Stomach (tissue), 9 donors: ENCODE measurements around the gene TEAD1. TPM values are rescaled to one million over a fixed set of nuclear protein-coding genes. Genes with fewer than 3 reads are reported as not detected.

ENCODE experiments used
- DNase-seq, 2 donors: peaks; one replicate each; pipeline versions ENCODE4 v3.0.0 to v3.0.0-alpha.2; 2013 to 2019
- H3K27ac ChIP-seq, 5 donors: fragments of 200-600 bp in 4 of 5; sonication (generic) in 4 of 5; one replicate each; pipeline ENCODE4 v1.5.1; 2013 to 2019; ENCODE audit warnings: mild to moderate bottlenecking in 1 of 5, moderate library complexity in 1 of 5
- H3K27me3 ChIP-seq, 3 donors: fragments of 200-600 bp; sonication (generic); one replicate each; pipeline ENCODE4 v1.5.1; 2017 to 2019; ENCODE audit warnings: mixed run types in 1 of 3
- H3K36me3 ChIP-seq, 4 donors: fragments of 200-600 bp; sonication (generic); 1 replicate in 3 of 4; 2 replicates in 1 of 4; pipeline ENCODE4 v1.5.1; 2016 to 2019
- H3K4me1 ChIP-seq, 4 donors: fragments of 200-600 bp; sonication (generic); one replicate each; pipeline ENCODE4 v1.5.1; 2016 to 2019
- H3K4me3 ChIP-seq, 4 donors: fragments of 200-600 bp; sonication (generic) in 3 of 4; one replicate each; pipeline ENCODE4 v1.5.1; 2016 to 2019; ENCODE audit warnings: mild to moderate bottlenecking in 1 of 4
- H3K9me3 ChIP-seq, 4 donors: fragments of 200-600 bp; sonication (generic); one replicate each; pipeline ENCODE4 v1.5.1; 2016 to 2019
- EP300 ChIP-seq: sonication (generic); formaldehyde crosslinking; IDR thresholded peaks from one replicate; pipeline ENCODE4 v1.6.1; 2017; ENCODE audit warnings: antibody characterized with exemption
- POLR2A ChIP-seq, 4 donors: fragments of 450-650 bp; IDR thresholded peaks; one replicate each; pipeline ENCODE4 v1.6.1; 2016; ENCODE audit warnings: antibody characterized with exemption in 4 of 4, control low read depth in 2 of 4, mild to moderate bottlenecking in 1 of 4, moderate library complexity in 1 of 4
- POLR2AphosphoS5 ChIP-seq, 3 donors: sonication (generic); formaldehyde crosslinking; IDR thresholded peaks; one replicate each; pipeline ENCODE4 v1.6.1; 2016; ENCODE audit warnings: antibody characterized with exemption in 3 of 3
- WGBS, 5 donors: extraction: QIAGEN DNeasy Blood & Tissue Kit in 3 of 5; methylation state at CpG; one replicate each; pipeline versions ENCODE4 v1.1.5 to v1.1.7; 2013 to 2018; 5-methylcytosine and 5-hydroxymethylcytosine counted together
- intact Hi-C: fragments of 100-400 bp; cut with DNase I; formaldehyde crosslinking; loops from one replicate; pipeline ENCODE4 v1.15.1; 2023; ENCODE audit warnings: low total_unique reads
- polyA plus RNA-seq, 3 donors: library from polyadenylated mRNA; stranded (reverse); fragments of 200-250 nt; gene quantifications; one replicate each; pipeline ENCODE4 v1.2.3, GENCODE V29; 2013
- total RNA-seq, 5 donors: library from RNA; depleted of rRNA; stranded (reverse); fragments of >200 nt; gene quantifications; one replicate each; pipeline versions ENCODE4 v1.1.0 to v1.2.3, GENCODE V29; 2014 to 2016
- TF ChIP-seq, protein P1 (sequence below), 7 experiments: fragments of 450-650 bp in 4 of 7; fragments of 200-600 bp in 3 of 7; sonication (generic) in 3 of 7; IDR thresholded peaks; one replicate each; pipeline ENCODE4 v1.5.1; 2016 to 2019; ENCODE audit warnings: antibody characterized with exemption in 7 of 7, control low read depth in 2 of 7, mild to moderate bottlenecking in 1 of 7
- donor health status: healthy with polysubstance abuse.
- donor health status: Bipolar disorder and iron deficiency.
- donor health status: healthy.

Gene TEAD1
- total and polyA plus RNA-seq, 8 donors, result 4.9 to 133 (median 65.2) TPM

- intact Hi-C loops, result no loop called here
- H3K27me3 ChIP-seq, result no peaks in the 10 kb centered on the region
- H3K36me3 ChIP-seq, result no peaks in the 10 kb centered on the region
- peak overlapping the region; percentile 57 to 86 (median 72) for H3K27ac ChIP-seq
- no peak overlapping the region for H3K4me3 ChIP-seq
- peaks cover 43 to 83% (median 58%) of the 10 kb centered on the region in 4 donors for H3K4me1 ChIP-seq
- DNase-seq, result peak; percentile 75 to 93
- H3K9me3 ChIP-seq, result no peaks in the 10 kb centered on the region
- peak; percentile 8 to 60 (median 29) for TF ChIP-seq POLR2AphosphoS5 (IDR thresholded peaks at IDR 0.05)
- no peak for TF ChIP-seq EP300
- WGBS, 5 donors, result 36 to 42% (median 37%) methylated on average over 12 to 14 of the region's 14 CpGs
Observed at GRCh38 chr11:12724301-12725054, 50.3 kb downstream of the TEAD1 start.

- peaks cover 43 to 81% (median 59%) of the 10 kb centered on the region in 4 donors for H3K4me1 ChIP-seq
- H3K9me3 ChIP-seq, result no peaks in the 10 kb centered on the region
- peak overlapping the region; percentile 57 to 86 (median 68) for H3K27ac ChIP-seq
- no peaks in the 10 kb centered on the region for H3K27me3 ChIP-seq
- no peaks in the 10 kb centered on the region for H3K36me3 ChIP-seq
- no peak overlapping the region for H3K4me3 ChIP-seq
- DNase-seq, result peak in 1 of 2 donors; percentile 53
- WGBS, 5 donors, result 64 to 73% (median 66%) methylated on average over 8 of the region's 8 CpGs
- intact Hi-C loops, result no loop called here
- no peak for TF ChIP-seq POLR2AphosphoS5 (IDR thresholded peaks at IDR 0.05)
Observed at GRCh38 chr11:12725055-12725862, 51.0 kb downstream of the TEAD1 start.

GRCh38 chr11:12725863-12726682 lies 51.9 kb downstream of the TEAD1 start:
- Histone ChIP-seq H3K27ac (no peak overlapping the region), H3K9me3 (no peaks in the 10 kb centered on the region), H3K27me3 (no peaks in the 10 kb centered on the region), H3K36me3 (no peaks in the 10 kb centered on the region), H3K4me1 (peaks cover 43 to 74% (median 59%) of the 10 kb centered on the region in 4 donors), H3K4me3 (no peak overlapping the region)
- TF ChIP-seq EP300 (no peak), POLR2AphosphoS5 (IDR thresholded peaks at IDR 0.05) (no peak), POLR2A (IDR thresholded peaks at IDR 0.05) (no peak)
- TF ChIP-seq, protein P1, sequence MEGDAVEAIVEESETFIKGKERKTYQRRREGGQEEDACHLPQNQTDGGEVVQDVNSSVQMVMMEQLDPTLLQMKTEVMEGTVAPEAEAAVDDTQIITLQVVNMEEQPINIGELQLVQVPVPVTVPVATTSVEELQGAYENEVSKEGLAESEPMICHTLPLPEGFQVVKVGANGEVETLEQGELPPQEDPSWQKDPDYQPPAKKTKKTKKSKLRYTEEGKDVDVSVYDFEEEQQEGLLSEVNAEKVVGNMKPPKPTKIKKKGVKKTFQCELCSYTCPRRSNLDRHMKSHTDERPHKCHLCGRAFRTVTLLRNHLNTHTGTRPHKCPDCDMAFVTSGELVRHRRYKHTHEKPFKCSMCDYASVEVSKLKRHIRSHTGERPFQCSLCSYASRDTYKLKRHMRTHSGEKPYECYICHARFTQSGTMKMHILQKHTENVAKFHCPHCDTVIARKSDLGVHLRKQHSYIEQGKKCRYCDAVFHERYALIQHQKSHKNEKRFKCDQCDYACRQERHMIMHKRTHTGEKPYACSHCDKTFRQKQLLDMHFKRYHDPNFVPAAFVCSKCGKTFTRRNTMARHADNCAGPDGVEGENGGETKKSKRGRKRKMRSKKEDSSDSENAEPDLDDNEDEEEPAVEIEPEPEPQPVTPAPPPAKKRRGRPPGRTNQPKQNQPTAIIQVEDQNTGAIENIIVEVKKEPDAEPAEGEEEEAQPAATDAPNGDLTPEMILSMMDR (IDR thresholded peaks at IDR 0.05), result no peak
- intact Hi-C loops, result no loop called here
- 66 to 74% (median 69%) methylated on average over 8 of the region's 8 CpGs for WGBS, 5 donors
- DNase-seq, result no peak

- no peak for DNase-seq
- WGBS, 5 donors, result 34 to 55% (median 42%) methylated on average over 5 of the region's 5 CpGs
- no peak overlapping the region for H3K4me3 ChIP-seq
- H3K9me3 ChIP-seq, result no peaks in the 10 kb centered on the region
- TF ChIP-seq POLR2A (IDR thresholded peaks at IDR 0.05) (no peak), EP300 (no peak), POLR2AphosphoS5 (IDR thresholded peaks at IDR 0.05) (no peak)
- TF ChIP-seq, protein P1 (IDR thresholded peaks at IDR 0.05), result no peak
- peaks cover 43 to 67% (median 57%) of the 10 kb centered on the region in 4 donors for H3K4me1 ChIP-seq
- intact Hi-C loops, result no loop called here
- H3K36me3 ChIP-seq, result no peaks in the 10 kb centered on the region
- H3K27me3 ChIP-seq, result no peaks in the 10 kb centered on the region
- no peak overlapping the region for H3K27ac ChIP-seq
Observed at GRCh38 chr11:12727563-12728211, 53.5 kb downstream of the TEAD1 start.
